ENCODE results near the gene ZNF439. TPM values are rescaled to one million over a fixed set of nuclear protein-coding genes. Genes with fewer than 3 reads are reported as not detected.

The ZNF439 gene
- total and polyA plus RNA-seq, 8 donors: 2.2 to 8.0 (median 3.1) TPM

Other genes with a start within 250 kb of the ZNF439 start
- gene ZNF823, start 109.8 kb upstream of the ZNF439 start, total RNA-seq: 1 to 10 TPM; 2.5 to 4.7 (median 3.3) TPM
- 1 to 10 TPM; 2.7 to 4.7 TPM for gene ZNF823, start 109.8 kb upstream of the ZNF439 start, polyA plus RNA-seq
- gene ZNF441, start 81.7 kb upstream of the ZNF439 start, total RNA-seq: 1 to 10 TPM; 3.1 to 4.9 (median 3.9) TPM
- 1 to 10 TPM; 2.5 to 6.9 TPM for gene ZNF441, start 81.7 kb upstream of the ZNF439 start, polyA plus RNA-seq
- gene ZNF491, start 50.2 kb upstream of the ZNF439 start, total RNA-seq: 1 to 10 TPM in 4 of 6 donors, under 1 TPM in 2; 0.95 to 3.3 (median 1.4) TPM
- gene ZNF491, start 50.2 kb upstream of the ZNF439 start, polyA plus RNA-seq: 1 to 10 TPM; 1.1 to 1.2 TPM
- 1 to 10 TPM; 4.1 to 8.7 (median 6.7) TPM for gene ZNF440, start 34.5 kb upstream of the ZNF439 start, total RNA-seq
- gene ZNF440, start 34.5 kb upstream of the ZNF439 start, polyA plus RNA-seq: 1 to 10 TPM; 5.1 to 6.3 TPM
- 10 to 100 TPM in 1 of 6 donors, 1 to 10 TPM in 5; 4.4 to 13.6 (median 6.4) TPM for gene ZNF69, start 39.1 kb downstream of the ZNF439 start, total RNA-seq
- 10 to 100 TPM; 10.1 to 13.8 TPM for gene ZNF69, start 39.1 kb downstream of the ZNF439 start, polyA plus RNA-seq
- 10 to 100 TPM in 1 of 6 donors, 1 to 10 TPM in 5; 6.5 to 10.9 (median 7.7) TPM for gene ZNF700, start 76.4 kb downstream of the ZNF439 start, total RNA-seq
- 10 to 100 TPM; 14.9 to 22.7 TPM for gene ZNF700, start 76.4 kb downstream of the ZNF439 start, polyA plus RNA-seq
- gene ZNF763, start 116.3 kb downstream of the ZNF439 start, total RNA-seq: 1 to 10 TPM; 1.5 to 4.5 (median 2.4) TPM
- 1 to 10 TPM; 3.6 to 5.9 TPM for gene ZNF763, start 116.3 kb downstream of the ZNF439 start, polyA plus RNA-seq
- gene ZNF433, start 187.0 kb downstream of the ZNF439 start, total RNA-seq: 1 to 10 TPM; 3.7 to 6.5 (median 4.4) TPM
- 1 to 10 TPM; 7.1 to 9.9 TPM for gene ZNF433, start 187.0 kb downstream of the ZNF439 start, polyA plus RNA-seq
- under 1 TPM; 0.19 to 0.87 (median 0.46) TPM for gene ZNF878, start 204.2 kb downstream of the ZNF439 start, total RNA-seq
- gene ZNF878, start 204.2 kb downstream of the ZNF439 start, polyA plus RNA-seq: under 1 TPM; 0.19 to 0.23 TPM
- gene ZNF844, start 216.0 kb downstream of the ZNF439 start, total RNA-seq: 10 to 100 TPM in 1 of 6 donors, 1 to 10 TPM in 5; 4.4 to 12.4 (median 5.7) TPM
- 1 to 10 TPM; 2.1 to 3.0 TPM for gene ZNF844, start 216.0 kb downstream of the ZNF439 start, polyA plus RNA-seq

Data from pancreas (tissue), 8 donors.